H1 (cell line): Measurements from ENCODE around the gene KLHL10. TPM values are rescaled to one million over a fixed set of nuclear protein-coding genes. Genes with fewer than 3 reads are reported as not detected.

Source experiments
- CTCF ChIA-PET: fragments of 300-600 bp; sonication (Branson Sonifier 250); formaldehyde crosslinking; loops from one replicate; lab custom pipeline; 2021; ENCODE audit not compliant: partially characterized antibody; lab: Charles Lee
- POLR2A ChIA-PET: fragments of 300-600 bp; sonication (Branson Sonifier 250); formaldehyde crosslinking; loops from one replicate; lab custom pipeline; 2021; ENCODE audit warnings: inconsistent platforms; ENCODE audit not compliant: partially characterized antibody; lab: Charles Lee
- DNase-seq, 2 experiments: peaks; one replicate each; pipeline versions ENCODE4 v3.0.0 to v3.0.0-alpha.2; 2010 to 2022; ENCODE audit warnings: low spot score in 2 of 2, low read depth in 1 of 2, mixed read lengths in 1 of 2
- FAIRE-seq: peaks from 2 replicates; lab custom pipeline; 2011; peaks lifted over from hg19 to GRCh38; lab: Jason Lieb, UNC
- H2AFZ ChIP-seq: 2 replicates; pipeline ENCODE4 v1.8.1; 2012; ENCODE audit warnings: low read length, inconsistent platforms
- H2AK5ac ChIP-seq: 2 replicates; pipeline ENCODE4 v1.6.1; 2013; ENCODE audit warnings: low read depth, low read length
- H2BK120ac ChIP-seq: replicated peaks from 2 replicates; pipeline ENCODE3; 2013; ENCODE audit warnings: low read depth, low read length, inconsistent platforms
- H2BK12ac ChIP-seq: 2 replicates; pipeline ENCODE4 v1.6.1; 2013; ENCODE audit warnings: low read depth, low read length
- H2BK15ac ChIP-seq: 2 replicates; pipeline ENCODE4 v1.6.1; 2013; ENCODE audit warnings: low read length
- H2BK20ac ChIP-seq: 2 replicates; pipeline ENCODE4 v1.6.1; 2013; ENCODE audit warnings: low read length
- H2BK5ac ChIP-seq: 2 replicates; pipeline ENCODE4 v1.6.1; 2013; ENCODE audit warnings: low read depth, low read length
- H3K14ac ChIP-seq: 2 replicates; pipeline ENCODE4 v1.6.1; 2013; ENCODE audit warnings: inconsistent platforms; ENCODE audit not compliant: insufficient read length
- H3K18ac ChIP-seq: 2 replicates; pipeline ENCODE4 v1.6.1; 2013; ENCODE audit warnings: low read length; ENCODE audit errors: extremely low read depth
- H3K23ac ChIP-seq: 2 replicates; pipeline ENCODE4 v1.6.1; 2013; ENCODE audit warnings: inconsistent platforms; ENCODE audit not compliant: insufficient read length
- H3K23me2 ChIP-seq: 2 replicates; pipeline ENCODE4 v1.6.1; 2013; ENCODE audit warnings: low read depth, low read length
- H3K27ac ChIP-seq: 2 replicates; pipeline ENCODE4 v1.6.1; 2011; ENCODE audit warnings: low read depth, low read length, inconsistent platforms
- H3K27me3 ChIP-seq, 4 experiments: replicated peaks in 1 of 4; 1 replicate in 1 of 4; 2 replicates in 3 of 4; pipeline versions ENCODE4 v1.6.1 to v1.8.1; 2011 to 2013; ENCODE audit warnings: low read length in 3 of 4, mild to moderate bottlenecking in 3 of 4, inconsistent platforms in 2 of 4, mixed read lengths in 2 of 4, moderate library complexity in 1 of 4; ENCODE audit not compliant: control insufficient read depth in 3 of 4, insufficient read depth in 3 of 4; ENCODE audit errors: extremely low read depth in 1 of 4
- H3K36me3 ChIP-seq, 4 experiments: 2 replicates each; pipeline versions ENCODE4 v1.6.1 to v1.8.1; 2011 to 2013; ENCODE audit warnings: mild to moderate bottlenecking in 4 of 4, low read length in 3 of 4, moderate library complexity in 2 of 4, control low read depth in 1 of 4, inconsistent platforms in 1 of 4; ENCODE audit not compliant: insufficient read depth in 4 of 4, control insufficient read depth in 2 of 4
- H3K4ac ChIP-seq: replicated peaks from 2 replicates; pipeline ENCODE3; 2013; ENCODE audit warnings: low read length, low read depth, mixed read lengths, inconsistent platforms; ENCODE audit not compliant: insufficient read length
- H3K4me1 ChIP-seq, 4 experiments: replicated peaks in 1 of 4; 1 replicate in 1 of 4; 2 replicates in 3 of 4; pipeline versions ENCODE4 v1.6.1 to v1.8.1; 2011 to 2013; ENCODE audit warnings: low read length in 3 of 4, inconsistent platforms in 2 of 4, mixed read lengths in 1 of 4; ENCODE audit not compliant: insufficient read depth in 4 of 4, control insufficient read depth in 3 of 4
- H3K4me2 ChIP-seq, 2 experiments: 2 replicates each; pipeline versions ENCODE4 v1.6.1 to v1.8.1; 2011 to 2013; ENCODE audit warnings: low read depth in 2 of 2, low read length in 2 of 2, control low read depth in 1 of 2, inconsistent platforms in 1 of 2, mild to moderate bottlenecking in 1 of 2; ENCODE audit not compliant: insufficient read depth in 1 of 2
- H3K4me3 ChIP-seq, 4 experiments: fragments of 200-600, 300-600 bp in 1 of 4; sonication (generic), shearing (Covaris generic), sonication (Bioruptor Twin) in 1 of 4; 2 replicates each; pipeline versions ENCODE4 v1.5.1 to v1.8.1; 2011 to 2016; ENCODE audit warnings: low read length in 4 of 4, low read depth in 3 of 4, control low read depth in 2 of 4, inconsistent platforms in 2 of 4, mild to moderate bottlenecking in 2 of 4, mixed read lengths in 1 of 4, moderate library complexity in 1 of 4; ENCODE audit not compliant: insufficient read depth in 2 of 4; ENCODE audit errors: extremely low read depth in 1 of 4
- H3K56ac ChIP-seq: replicated peaks from 2 replicates; pipeline ENCODE3; 2013; ENCODE audit warnings: low read depth, mild to moderate bottlenecking, mixed read lengths, low read length, inconsistent platforms; ENCODE audit not compliant: insufficient read length
- H3K79me1 ChIP-seq: 2 replicates; pipeline ENCODE4 v1.6.1; 2013; ENCODE audit warnings: low read depth, low read length, control low read depth
- H3K79me2 ChIP-seq, 2 experiments: 2 replicates each; pipeline versions ENCODE4 v1.6.1 to v1.8.1; 2012 to 2013; ENCODE audit warnings: low read length in 2 of 2, mild to moderate bottlenecking in 2 of 2, inconsistent platforms in 1 of 2; ENCODE audit not compliant: insufficient read depth in 2 of 2, control insufficient read depth in 1 of 2
- H3K9ac ChIP-seq, 4 experiments: replicated peaks in 1 of 4; 1 replicate in 1 of 4; 2 replicates in 3 of 4; pipeline versions ENCODE4 v1.6.1 to v1.8.1; 2011 to 2013; ENCODE audit warnings: low read depth in 3 of 4, low read length in 3 of 4, control low read depth in 2 of 4, mild to moderate bottlenecking in 2 of 4, moderate library complexity in 2 of 4, inconsistent platforms in 1 of 4; ENCODE audit errors: extremely low read depth in 1 of 4
- H3K9me3 ChIP-seq, 2 experiments: 2 replicates each; pipeline versions ENCODE4 v1.6.1 to v1.8.1; 2012 to 2013; ENCODE audit warnings: mild to moderate bottlenecking in 2 of 2, moderate library complexity in 2 of 2, control low read depth in 1 of 2, inconsistent platforms in 1 of 2, low read depth in 1 of 2, low read length in 1 of 2, mixed read lengths in 1 of 2; ENCODE audit not compliant: insufficient read depth in 2 of 2
- H4K20me1 ChIP-seq, 2 experiments: replicated peaks in 1 of 2; 2 replicates each; pipeline versions ENCODE3 to v1.8.1; 2011 to 2013; ENCODE audit warnings: inconsistent platforms in 2 of 2, low read length in 2 of 2, mild to moderate bottlenecking in 1 of 2; ENCODE audit not compliant: insufficient read depth in 2 of 2, control insufficient read depth in 1 of 2
- H4K5ac ChIP-seq: 2 replicates; pipeline ENCODE4 v1.6.1; 2013; ENCODE audit warnings: low read length, low read depth, mixed read lengths, inconsistent platforms; ENCODE audit not compliant: insufficient read length
- H4K8ac ChIP-seq: 2 replicates; pipeline ENCODE4 v1.8.0; 2013; ENCODE audit warnings: mild to moderate bottlenecking, moderate library complexity, low read length, inconsistent platforms; ENCODE audit not compliant: insufficient read depth; ENCODE audit errors: extremely low read depth
- H4K91ac ChIP-seq: replicated peaks from 2 replicates; pipeline ENCODE3; 2013; ENCODE audit warnings: low read length, mixed read lengths, inconsistent platforms; ENCODE audit not compliant: insufficient read length
- CBX5 ChIP-seq: fragments of 300-800, 300-1000 bp; sonication (generic); IDR thresholded peaks from 2 replicates; pipeline ENCODE4 v1.7.1; 2016; ENCODE audit warnings: antibody characterized with exemption, low read length, low read depth
- WGBS, 2 experiments: shearing (Covaris generic) in 1 of 2; methylation state at CpG; one replicate each; pipeline versions ENCODE4 v1.1.6 to v1.1.7; 2013 to 2015; ENCODE audit warnings: low lambda C conversion rate in 2 of 2, mixed read lengths in 2 of 2, inconsistent platforms in 1 of 2, low coverage in 1 of 2, missing lambda C conversion rate in 1 of 2; ENCODE audit not compliant: insufficient replicate concordance in 2 of 2, insufficient coverage in 1 of 2, insufficient read length in 1 of 2; ENCODE audit errors: extremely low coverage in 1 of 2, missing lambda C conversion rate in 1 of 2; 5-methylcytosine and 5-hydroxymethylcytosine counted together
- polyA plus RNA-seq, 7 experiments: library from polyadenylated mRNA; depleted of rRNA in 3 of 7; stranded (reverse) in 5 of 7; unstranded in 2 of 7; fragments of >200 nt in 5 of 7; fragments of 200-250 nt in 2 of 7; gene quantifications; 1 replicate in 5 of 7; 2 replicates in 1 of 7; 4 replicates in 1 of 7; pipeline versions ENCODE4 v1.2.1 to v1.2.3, GENCODE V29; 2011 to 2013; ENCODE audit warnings: missing spikeins in 2 of 7, mixed read lengths in 2 of 7
- total RNA-seq: library from RNA; stranded (reverse); fragmentation: NEBNext Ultra II Directional; extraction: Animal tissue kit (Norgen Biotek cat#: 25700); gene quantifications from 2 replicates; pipeline ENCODE4 v1.2.1, GENCODE V29; 2021

Gene KLHL10
- total and polyA plus RNA-seq, 2 of the 8 experiments (the other 6 are each of a cell fraction or from before 2014, with no cell fraction given) = 0.19 to 0.26 TPM

DNA sequence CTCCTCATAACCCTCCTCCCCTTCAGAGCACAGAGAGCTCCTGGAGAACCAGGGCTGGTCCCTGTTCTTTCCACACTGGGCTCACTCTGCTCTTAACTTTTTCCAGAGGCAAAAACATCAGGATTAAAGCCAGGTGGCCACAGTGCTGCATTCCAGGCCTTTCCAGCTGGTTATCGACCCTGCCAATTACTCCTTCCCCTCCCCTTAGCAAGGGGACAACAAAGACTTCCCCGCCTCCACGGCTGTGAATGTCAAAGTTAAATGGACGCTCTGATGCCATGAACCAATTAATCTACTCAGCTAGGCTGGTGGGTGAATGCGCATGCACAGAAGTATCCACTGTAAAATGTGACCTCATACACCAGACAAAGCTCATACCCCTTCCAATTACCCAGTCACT is 58.0 kb downstream of the KLHL10 start:
- Histone ChIP-seq H3K18ac (no peak overlapping the region), H3K4me3 (no peak overlapping the region), H3K79me2 (no peaks in the 10 kb centered on the region; a peak in 1 of 4 replicates), H3K4me1 (no peaks in the 10 kb centered on the region), H2BK5ac (no peak overlapping the region), H3K56ac (no peak overlapping the region), H4K91ac (no peak overlapping the region), H3K27me3 (no peaks in the 10 kb centered on the region), H4K5ac (no peak overlapping the region), H4K20me1 (peaks cover 6 to 23% of the 10 kb centered on the region in 2 experiments), H3K4ac (no peak overlapping the region), H3K23me2 (no peaks in the 10 kb centered on the region), H2BK120ac (no peak overlapping the region), H3K79me1 (peaks cover 3% of the 10 kb centered on the region), H3K9ac (no peak overlapping the region), H3K27ac (no peak overlapping the region), H2BK20ac (no peak overlapping the region), H3K23ac (no peak overlapping the region), H2BK12ac (no peak overlapping the region), H2BK15ac (no peak overlapping the region), H3K36me3 (peaks cover 44 to 97% (median 83%) of the 10 kb centered on the region in 4 experiments), H4K8ac (no peak overlapping the region), H2AK5ac (no peak overlapping the region), H2AFZ (no peak overlapping the region), H3K9me3 (no peaks in the 10 kb centered on the region), H3K14ac (no peak overlapping the region), H3K4me2 (no peak overlapping the region)
- ChIA-PET POLR2A (interaction anchor here (0.6 to 6.0 kb wide), 7 partner anchors 10 to 189 kb away, joined by 4 to 33 read pairs (median 6); no protein-coding TSS in a partner anchor), CTCF (interaction anchor here (0.7 to 1.5 kb wide), 9 partner anchors 9 to 110 kb away, joined by 3 to 5 read pairs (median 4); partner anchors contain the start of genes ACLY and ODAD4)
- DNase-seq (no peak), FAIRE-seq (no peak)
- WGBS, 2 experiments = 96% methylated on average over 5 of the region's 5 CpGs; no CpG with 5 or more reads in 1 of the 2 experiments
- no peak for TF ChIP-seq CBX5
